GM13977 (cell line): ENCODE results near the gene PYGO2.
A peak's percentile ranks its signal among the peaks of the same experiment; 100 is the strongest.

Source experiments
- DNase-seq: peaks from one replicate; pipeline ENCODE4 v3.0.0; 2012; ENCODE audit warnings: low spot score
- in situ Hi-C: fragments of 300-500 bp; cut with MboI; formaldehyde crosslinking; loops from one replicate; pipeline ENCODE4 v1.12.0; 2022; ENCODE audit warnings: low sequenced_read_pairs, low pct_unique_long_range_greater_than_20kb, mixed read lengths, inconsistent platforms; ENCODE audit not compliant: unreplicated experiment
- TF ChIP-seq, protein P1 (sequence below): IDR thresholded peaks from 2 replicates; pipeline ENCODE4 v1.5.1; 2012; ENCODE audit warnings: mild to moderate bottlenecking, control low read depth; ENCODE audit not compliant: insufficient read depth; ENCODE audit errors: extremely low read depth, missing control alignments

The PYGO2 gene

DNA sequence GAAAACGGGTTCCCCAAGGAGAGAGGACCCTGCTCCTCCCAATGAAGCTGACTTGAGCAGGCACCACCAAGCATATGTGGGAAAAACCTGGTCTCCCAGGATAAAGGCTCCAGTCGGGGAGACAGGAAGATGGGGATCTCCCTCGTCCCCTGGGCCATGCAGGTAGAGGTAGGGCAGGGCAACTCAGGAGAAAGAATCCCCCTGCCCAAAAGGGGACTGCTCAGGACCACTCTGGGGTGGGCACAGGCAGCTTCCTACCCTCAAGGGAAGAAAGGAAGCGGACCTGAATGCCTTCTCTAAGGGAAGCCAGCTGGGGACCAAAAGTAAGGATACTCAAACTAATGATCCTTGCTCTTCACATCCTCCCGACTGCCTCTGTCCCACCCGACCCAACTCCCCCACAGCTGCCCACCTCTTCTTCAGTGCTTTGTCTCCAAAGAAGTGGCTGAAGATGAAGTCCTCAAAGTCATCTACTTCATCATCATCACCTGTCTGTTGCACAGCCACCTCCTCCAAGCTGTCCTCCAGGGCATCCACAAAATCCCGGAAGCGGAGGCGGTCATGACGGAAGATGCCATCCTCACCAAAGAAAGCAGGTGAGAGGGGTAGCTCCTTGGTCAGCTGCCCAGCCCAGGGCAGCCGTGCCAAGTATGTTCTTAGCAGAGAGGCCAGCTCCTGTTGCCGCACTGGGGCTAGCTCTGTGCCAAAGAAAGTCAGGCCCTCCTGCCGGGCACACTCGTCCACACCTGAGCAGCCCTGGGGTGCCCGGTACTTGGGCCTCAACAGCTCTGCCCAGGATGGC is 16.2 kb downstream of the PYGO2 start:
- in situ Hi-C loops: no loop called here
- TF ChIP-seq, protein P1, sequence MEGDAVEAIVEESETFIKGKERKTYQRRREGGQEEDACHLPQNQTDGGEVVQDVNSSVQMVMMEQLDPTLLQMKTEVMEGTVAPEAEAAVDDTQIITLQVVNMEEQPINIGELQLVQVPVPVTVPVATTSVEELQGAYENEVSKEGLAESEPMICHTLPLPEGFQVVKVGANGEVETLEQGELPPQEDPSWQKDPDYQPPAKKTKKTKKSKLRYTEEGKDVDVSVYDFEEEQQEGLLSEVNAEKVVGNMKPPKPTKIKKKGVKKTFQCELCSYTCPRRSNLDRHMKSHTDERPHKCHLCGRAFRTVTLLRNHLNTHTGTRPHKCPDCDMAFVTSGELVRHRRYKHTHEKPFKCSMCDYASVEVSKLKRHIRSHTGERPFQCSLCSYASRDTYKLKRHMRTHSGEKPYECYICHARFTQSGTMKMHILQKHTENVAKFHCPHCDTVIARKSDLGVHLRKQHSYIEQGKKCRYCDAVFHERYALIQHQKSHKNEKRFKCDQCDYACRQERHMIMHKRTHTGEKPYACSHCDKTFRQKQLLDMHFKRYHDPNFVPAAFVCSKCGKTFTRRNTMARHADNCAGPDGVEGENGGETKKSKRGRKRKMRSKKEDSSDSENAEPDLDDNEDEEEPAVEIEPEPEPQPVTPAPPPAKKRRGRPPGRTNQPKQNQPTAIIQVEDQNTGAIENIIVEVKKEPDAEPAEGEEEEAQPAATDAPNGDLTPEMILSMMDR: no peak
- DNase-seq: no peak

DNA sequence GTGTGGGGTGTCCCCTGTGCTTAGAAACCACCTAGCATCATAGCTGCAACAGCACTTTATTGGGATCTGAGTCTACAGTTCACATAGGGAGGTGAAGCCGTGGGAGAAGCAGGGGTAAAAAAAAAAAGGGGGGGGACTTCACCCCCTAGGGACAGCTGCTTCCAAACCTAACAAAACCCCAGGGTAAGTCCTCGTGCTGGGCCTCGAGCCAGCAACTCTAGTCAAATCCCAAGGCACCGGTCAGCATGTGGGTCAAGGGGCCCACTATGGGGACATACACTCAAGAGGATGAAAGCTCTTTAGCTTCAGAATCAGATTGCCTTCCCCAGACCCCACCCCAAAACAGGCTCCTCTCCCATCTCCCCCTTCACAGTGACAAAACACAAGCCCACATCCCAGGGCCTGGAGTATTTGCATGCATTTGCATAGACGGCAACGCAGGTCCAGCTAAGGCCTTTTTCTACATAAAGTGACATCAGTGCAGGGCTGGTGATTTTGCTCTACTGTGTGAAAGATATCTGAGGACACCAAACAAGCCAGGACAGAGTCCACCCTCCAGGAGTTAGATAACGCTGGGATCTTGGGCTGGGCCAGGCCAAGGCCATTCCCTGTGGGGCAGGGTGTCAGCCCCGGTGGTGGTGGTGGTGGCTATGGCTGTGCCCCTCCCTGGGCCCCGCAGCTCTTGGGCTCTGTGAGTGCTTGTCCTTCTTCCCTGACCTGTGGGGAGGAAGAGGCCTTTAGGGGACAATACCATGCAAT is 17.0 kb downstream of the PYGO2 start:
- in situ Hi-C loops: no loop called here
- DNase-seq: no peak
- TF ChIP-seq, protein P1: no peak

DNA sequence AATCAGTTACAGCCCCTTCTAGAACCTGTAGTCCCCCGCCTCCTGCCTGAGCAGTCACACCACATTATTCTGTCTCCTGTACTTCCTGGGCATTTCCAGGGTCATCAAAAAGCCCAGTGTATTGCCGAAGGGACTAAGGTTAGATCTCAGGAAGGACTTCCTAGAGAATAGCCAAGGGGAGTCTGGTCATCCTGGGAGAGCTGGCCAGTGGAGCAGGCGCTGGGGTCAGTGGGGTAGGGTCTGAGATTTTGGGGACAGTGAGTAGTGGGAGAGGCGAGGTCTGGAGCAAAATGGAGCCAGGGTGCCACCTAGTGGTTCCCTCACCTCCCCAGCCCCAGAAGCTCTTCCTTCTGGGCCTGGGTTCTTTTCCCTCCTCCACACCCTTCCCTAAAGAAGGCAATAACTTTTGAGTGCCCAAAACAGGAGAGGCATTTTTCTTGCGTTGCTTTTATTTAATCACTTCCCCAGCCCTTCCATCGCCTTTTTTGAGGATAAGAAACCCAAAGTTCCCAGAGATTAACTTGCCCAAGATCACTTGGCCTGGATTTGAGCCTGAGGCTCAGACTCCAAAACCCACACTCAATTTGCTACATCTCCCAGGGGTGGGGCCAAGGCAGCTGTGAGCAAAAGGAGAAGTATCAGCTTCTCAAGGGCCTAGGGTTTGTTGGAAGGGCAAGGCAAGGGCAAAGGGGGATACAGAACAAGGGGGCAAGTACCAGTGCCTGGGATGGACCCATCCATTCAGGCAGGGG is 17.8 kb downstream of the PYGO2 start:
- in situ Hi-C loops: no loop called here
- TF ChIP-seq, protein P1: peak; percentile 84
- DNase-seq: peak; percentile 55

DNA sequence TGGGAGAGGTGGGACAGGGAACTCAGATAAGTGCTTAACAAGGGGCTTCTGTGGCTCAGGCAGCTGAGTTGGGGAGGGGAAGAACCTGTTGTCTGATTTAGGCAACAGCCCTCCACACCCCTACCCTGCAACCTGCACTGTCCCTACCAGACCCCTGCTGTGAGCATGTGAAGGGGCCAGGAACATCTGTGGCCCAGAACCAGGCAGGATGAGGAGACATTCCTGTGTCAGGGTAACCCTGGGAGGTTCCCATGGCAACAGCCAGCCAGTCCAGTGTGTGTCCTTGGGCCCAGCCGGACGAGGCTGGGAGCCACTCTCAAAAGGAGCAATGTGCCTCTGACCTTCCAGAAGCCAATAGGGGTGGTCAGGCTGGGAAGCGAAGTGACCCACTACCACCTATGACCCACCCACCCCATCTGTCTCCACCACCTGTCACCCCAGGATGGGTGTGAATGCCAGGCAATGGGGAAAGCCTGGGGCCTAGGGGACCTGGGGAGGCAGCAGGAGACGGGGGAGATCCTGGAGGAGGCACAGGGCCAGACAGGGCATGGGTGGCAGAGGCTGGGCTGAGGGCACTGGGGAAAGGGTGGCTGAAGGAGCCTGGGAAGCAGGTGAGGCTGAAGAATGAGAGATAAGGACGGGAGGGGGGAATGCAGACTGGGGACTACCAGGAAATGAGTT is 20.1 kb downstream of the PYGO2 start:
- TF ChIP-seq, protein P1: no peak
- in situ Hi-C loops: no loop called here
- DNase-seq: no peak

DNA sequence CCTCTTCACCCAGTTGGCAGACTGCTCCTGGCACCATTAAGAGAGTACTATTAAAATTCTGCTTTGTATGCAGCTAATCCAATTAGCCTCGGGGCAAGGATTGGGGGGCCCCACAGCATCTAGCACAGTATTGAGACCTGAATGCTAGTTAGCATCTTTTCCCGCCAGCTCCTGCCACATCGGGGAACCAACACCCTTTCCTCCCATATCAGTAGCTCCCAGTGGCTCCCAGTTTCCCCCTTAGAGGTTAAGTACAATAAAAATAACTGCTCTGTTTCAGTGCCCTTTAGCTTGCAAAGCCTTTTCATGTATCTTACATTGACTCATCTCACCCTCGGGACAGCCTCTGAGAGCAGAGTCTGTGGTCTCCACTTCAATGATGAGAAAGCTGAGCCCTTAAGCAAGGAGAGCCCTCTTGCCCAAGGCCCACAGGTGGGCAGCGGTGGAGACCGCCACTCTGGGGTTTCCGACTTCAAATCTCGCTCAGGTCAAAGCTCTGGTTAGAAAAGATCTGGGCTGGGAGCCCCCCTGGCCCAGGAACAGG is 20.9 kb downstream of the PYGO2 start:
- TF ChIP-seq, protein P1: no peak
- in situ Hi-C loops: no loop called here
- DNase-seq: peak; percentile 57

DNA sequence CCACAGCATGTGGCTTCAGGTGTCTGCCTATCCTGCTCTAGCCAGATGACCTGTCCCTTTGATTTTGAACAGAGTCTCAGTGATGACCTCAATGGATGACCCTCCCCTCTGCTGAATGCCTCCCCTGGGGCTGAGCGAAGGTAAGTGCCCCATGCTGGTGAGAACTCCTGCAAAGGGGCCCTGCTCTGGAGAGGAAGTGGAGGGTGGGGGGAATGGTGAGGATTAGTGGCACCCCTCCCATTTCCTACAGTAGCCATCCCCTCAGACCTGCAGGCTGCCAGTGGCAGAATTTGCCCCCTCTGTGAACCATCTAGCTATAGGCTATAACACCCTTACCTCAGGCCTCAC is 21.4 kb downstream of the PYGO2 start:
- in situ Hi-C loops: no loop called here
- no peak for DNase-seq
- TF ChIP-seq, protein P1: no peak
